Activated naive CD8-positive, alpha-beta T cell treated with anti-CD3 and anti-CD28 coated beads, Interleukin-2, amount 10 ng/mL, durations not matched to agents 7 days and 5 days (primary cell): ENCODE results near the gene SLC26A8. TPM values are rescaled to one million over a fixed set of nuclear protein-coding genes. Genes with fewer than 3 reads are reported as not detected.

ENCODE experiments used
- ATAC-seq: fragments of 150-1000 bp; cut with Tn5 transposase; one replicate; pipeline ENCODE4 v1.10.0; 2021; ENCODE audit warnings: low read depth, moderate library complexity
- POLR2A ChIA-PET: fragments of 350-600 bp; sonication (Branson Sonifier 250); formaldehyde crosslinking; loops from one replicate; lab custom pipeline; 2021; ENCODE audit warnings: antibody characterized with exemption; lab: Charles Lee
- DNase-seq: peaks from one replicate; pipeline ENCODE4 v3.0.0; 2021
- H3K27ac Mint-ChIP-seq: one replicate; pipeline ENCODE4 v1.8.0; 2022; ENCODE audit warnings: mild to moderate bottlenecking, mixed read lengths
- H3K27me3 Mint-ChIP-seq: one replicate; pipeline ENCODE4 v1.8.0; 2022; ENCODE audit warnings: mild to moderate bottlenecking, moderate library complexity, mixed read lengths
- H3K36me3 Mint-ChIP-seq: one replicate; pipeline ENCODE4 v1.8.0; 2021; ENCODE audit warnings: mild to moderate bottlenecking, mixed read lengths
- H3K4me1 Mint-ChIP-seq: one replicate; pipeline ENCODE4 v1.8.0; 2021; ENCODE audit warnings: mixed read lengths
- H3K4me3 Mint-ChIP-seq: one replicate; pipeline ENCODE4 v1.8.0; 2022; ENCODE audit warnings: mild to moderate bottlenecking, moderate library complexity, mixed read lengths
- H3K9me3 Mint-ChIP-seq: one replicate; pipeline ENCODE4 v1.8.0; 2021; ENCODE audit warnings: mixed read lengths
- total RNA-seq, 2 experiments: library from RNA; stranded (reverse); gene quantifications; one replicate each; pipeline ENCODE4 v1.2.3, GENCODE V29; 2021

The SLC26A8 gene
- total RNA-seq, 2 experiments from 2014 or later: not detected

DNA sequence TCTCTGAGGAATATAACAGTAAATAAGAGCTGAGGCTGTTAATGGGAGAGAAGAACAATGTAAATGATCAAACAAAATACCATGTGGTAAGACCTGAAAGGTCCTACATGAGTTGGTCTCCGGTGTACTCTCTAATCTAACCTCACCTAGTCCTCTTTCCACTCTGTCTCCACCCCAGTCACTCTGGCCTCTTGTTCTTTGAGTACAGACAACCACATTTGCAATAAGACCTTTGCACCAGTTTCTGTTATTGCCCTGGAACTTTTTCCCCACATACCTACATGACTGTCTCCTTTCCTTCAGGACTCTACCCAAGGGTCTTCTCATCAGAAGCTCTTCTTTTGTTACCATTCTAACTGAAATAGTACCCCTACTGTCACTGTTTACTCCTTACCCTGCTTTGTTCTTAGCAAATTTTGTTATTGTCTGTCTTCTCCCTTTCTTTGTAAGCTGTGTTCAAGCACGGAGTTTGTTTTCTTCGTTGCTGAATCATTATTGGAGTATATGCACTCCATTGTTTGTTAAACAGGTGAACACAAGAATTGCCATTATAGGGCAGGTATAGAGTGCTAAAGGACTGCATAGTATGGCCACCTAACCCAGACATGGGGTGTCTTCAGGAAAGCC lies 40.4 kb upstream of the SLC26A8 start:
- Mint-ChIP-seq H3K9me3 (no peaks in the 10 kb centered on the region), H3K27ac (no peak overlapping the region), H3K4me3 (no peak overlapping the region), H3K27me3 (no peaks in the 10 kb centered on the region), H3K4me1 (peaks cover 14% of the 10 kb centered on the region), H3K36me3 (peaks cover 27% of the 10 kb centered on the region)
- POLR2A ChIA-PET: interaction anchor here (0.8 kb wide), 1 partner anchor 319 kb away, joined by 3 read pairs; no protein-coding TSS in a partner anchor
- DNase-seq (no peak), ATAC-seq (no peak)

DNA sequence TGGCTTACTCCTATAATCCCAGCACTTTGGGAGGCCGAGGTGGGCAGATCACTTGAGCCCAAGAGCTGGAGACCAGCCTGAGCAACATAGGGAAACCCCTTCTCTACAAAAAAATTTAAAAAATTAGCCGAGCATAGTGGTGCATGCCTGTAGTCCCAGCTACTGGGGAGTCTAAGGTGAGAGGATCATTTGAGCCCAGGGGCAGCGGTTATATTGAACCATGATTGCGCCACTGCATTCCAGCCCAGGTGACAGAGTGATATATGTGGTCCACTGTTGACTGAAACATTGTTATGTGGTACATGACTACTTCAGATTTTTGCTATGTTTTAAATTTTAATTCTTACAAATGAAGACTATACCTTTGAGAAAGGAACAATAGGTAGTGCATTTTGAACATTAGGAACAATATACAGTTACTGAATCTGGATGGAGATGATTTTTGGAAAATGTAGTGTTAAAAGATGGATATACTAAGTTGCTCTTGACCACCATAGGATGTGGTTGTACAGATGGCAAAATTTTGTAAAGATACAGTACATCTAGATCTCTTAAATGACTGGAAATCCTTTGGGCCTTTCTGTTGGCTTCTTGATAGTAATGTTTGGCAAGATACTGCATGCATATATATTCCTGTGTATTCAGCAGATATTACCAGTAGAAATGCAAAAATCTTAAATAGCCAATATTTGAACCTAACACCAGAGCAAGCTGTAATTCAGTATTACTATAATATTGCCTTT lies 39.0 kb upstream of the SLC26A8 start:
- POLR2A ChIA-PET: no interaction called here
- no peak overlapping the region for H3K4me3 Mint-ChIP-seq
- H3K36me3 Mint-ChIP-seq: peaks cover 35% of the 10 kb centered on the region
- ATAC-seq (no peak), DNase-seq (no peak)
- H3K27me3 Mint-ChIP-seq: no peaks in the 10 kb centered on the region
- peaks cover 14% of the 10 kb centered on the region for H3K4me1 Mint-ChIP-seq
- H3K27ac Mint-ChIP-seq: no peak overlapping the region
- no peaks in the 10 kb centered on the region for H3K9me3 Mint-ChIP-seq

- Mint-ChIP-seq H3K36me3 (peaks cover 34% of the 10 kb centered on the region), H3K4me3 (no peak overlapping the region), H3K27me3 (no peaks in the 10 kb centered on the region), H3K27ac (no peak overlapping the region), H3K9me3 (no peaks in the 10 kb centered on the region), H3K4me1 (peaks cover 12% of the 10 kb centered on the region)
- DNase-seq (no peak), ATAC-seq (no peak)
- POLR2A ChIA-PET: no interaction called here
These were observed 37.8 kb upstream of the SLC26A8 start for GRCh38 chr6:36062247-36062646.

DNA sequence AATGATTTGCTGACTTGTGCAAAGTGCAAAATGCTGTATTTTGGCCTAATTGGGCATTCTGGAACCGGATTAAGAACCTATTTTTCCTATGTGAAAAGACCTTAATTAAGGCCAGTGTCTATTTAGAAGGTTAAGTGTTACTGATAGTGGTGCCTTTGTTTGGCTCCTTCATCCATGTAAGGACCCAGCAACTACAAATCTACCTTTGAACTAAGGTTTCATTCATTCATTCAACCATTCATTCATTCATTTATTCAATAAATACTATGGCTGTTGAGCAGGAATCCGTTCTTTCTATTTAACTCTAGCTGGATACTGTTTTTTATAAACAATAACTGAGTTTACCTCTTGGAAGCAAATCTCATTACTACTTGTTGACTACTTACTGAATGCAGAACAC lies 36.8 kb upstream of the SLC26A8 start:
- DNase-seq: no peak
- Mint-ChIP-seq H3K27ac (no peak overlapping the region), H3K9me3 (no peaks in the 10 kb centered on the region), H3K4me3 (no peak overlapping the region), H3K4me1 (peaks cover 14% of the 10 kb centered on the region), H3K36me3 (peaks cover 36% of the 10 kb centered on the region), H3K27me3 (no peaks in the 10 kb centered on the region)
- no peak for ATAC-seq
- POLR2A ChIA-PET: no interaction called here

DNA sequence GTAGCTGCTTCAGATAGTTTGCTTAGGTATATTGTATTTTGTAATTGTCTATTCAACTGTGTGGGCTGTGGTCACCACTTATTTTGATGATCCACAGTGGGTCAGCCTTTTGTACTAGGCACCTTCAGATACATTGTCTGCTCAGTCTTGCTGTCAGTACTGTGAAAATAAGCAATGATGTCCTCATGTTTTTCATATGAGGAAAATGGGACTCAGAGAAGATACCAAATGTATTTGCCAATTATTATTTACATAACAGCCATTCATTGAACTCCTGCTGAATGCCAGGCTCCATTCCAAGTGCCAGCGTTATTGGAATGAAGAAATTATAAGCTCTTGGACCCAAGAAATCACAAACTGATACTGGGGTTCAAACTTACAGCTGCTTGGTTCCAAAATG lies 31.7 kb upstream of the SLC26A8 start:
- POLR2A ChIA-PET: no interaction called here

GRCh38 chr6:36054956-36055355 lies 30.5 kb upstream of the SLC26A8 start:
- POLR2A ChIA-PET: no interaction called here
- peaks cover 4% of the 10 kb centered on the region for H3K4me1 Mint-ChIP-seq
- peaks cover 13% of the 10 kb centered on the region for H3K36me3 Mint-ChIP-seq
- no peaks in the 10 kb centered on the region for H3K27me3 Mint-ChIP-seq
- H3K9me3 Mint-ChIP-seq: no peaks in the 10 kb centered on the region
- ATAC-seq (no peak), DNase-seq (no peak)
- H3K27ac Mint-ChIP-seq: no peak overlapping the region
- H3K4me3 Mint-ChIP-seq: no peak overlapping the region

More for the DNA sequence above, 31.7 kb upstream of the SLC26A8 start:
- Mint-ChIP-seq H3K4me1 (peaks cover 4% of the 10 kb centered on the region), H3K27me3 (no peaks in the 10 kb centered on the region), H3K27ac (no peak overlapping the region), H3K9me3 (no peaks in the 10 kb centered on the region), H3K36me3 (peaks cover 22% of the 10 kb centered on the region), H3K4me3 (no peak overlapping the region)
- ATAC-seq: no peak
- DNase-seq: no peak

GRCh38 chr6:36054415-36054814 lies 30.0 kb upstream of the SLC26A8 start:
- Mint-ChIP-seq H3K9me3 (no peaks in the 10 kb centered on the region), H3K4me3 (no peak overlapping the region), H3K36me3 (peaks cover 8% of the 10 kb centered on the region), H3K27me3 (no peaks in the 10 kb centered on the region), H3K27ac (no peak overlapping the region), H3K4me1 (peaks cover 4% of the 10 kb centered on the region)
- ATAC-seq: no peak
- no peak for DNase-seq
- POLR2A ChIA-PET: no interaction called here

DNA sequence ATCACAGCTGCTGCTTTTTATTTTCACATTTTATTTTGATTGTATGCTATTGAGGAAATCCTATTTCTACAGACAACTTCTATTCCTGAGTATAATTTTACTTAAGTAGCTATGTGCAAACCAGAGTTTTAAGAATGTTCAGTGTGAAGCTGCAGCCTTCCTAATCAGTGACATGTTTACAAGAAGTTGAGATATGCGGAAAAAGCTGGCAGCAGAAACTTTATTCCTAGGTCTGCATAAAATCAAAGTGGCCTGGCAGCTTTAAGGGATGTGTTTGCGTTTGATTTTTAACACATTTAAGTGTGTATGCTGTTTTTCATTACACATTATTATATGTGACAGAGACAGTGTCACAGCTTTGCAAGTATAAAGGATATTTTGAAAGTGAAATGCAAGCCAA lies 29.4 kb upstream of the SLC26A8 start:
- no peak overlapping the region for H3K4me3 Mint-ChIP-seq
- DNase-seq (no peak), ATAC-seq (no peak)
- H3K27ac Mint-ChIP-seq: no peak overlapping the region
- POLR2A ChIA-PET: no interaction called here
- no peaks in the 10 kb centered on the region for H3K9me3 Mint-ChIP-seq
- H3K36me3 Mint-ChIP-seq: peaks cover 6% of the 10 kb centered on the region
- H3K27me3 Mint-ChIP-seq: no peaks in the 10 kb centered on the region
- peaks cover 4% of the 10 kb centered on the region for H3K4me1 Mint-ChIP-seq

GRCh38 chr6:36052097-36052496 lies 27.7 kb upstream of the SLC26A8 start:
- POLR2A ChIA-PET: no interaction called here
- DNase-seq: no peak
- peaks cover 4% of the 10 kb centered on the region for H3K36me3 Mint-ChIP-seq
- no peak overlapping the region for H3K4me3 Mint-ChIP-seq
- no peak for ATAC-seq
- H3K4me1 Mint-ChIP-seq: peaks cover 2% of the 10 kb centered on the region
- H3K9me3 Mint-ChIP-seq: no peaks in the 10 kb centered on the region
- no peak overlapping the region for H3K27ac Mint-ChIP-seq
- H3K27me3 Mint-ChIP-seq: no peaks in the 10 kb centered on the region

DNA sequence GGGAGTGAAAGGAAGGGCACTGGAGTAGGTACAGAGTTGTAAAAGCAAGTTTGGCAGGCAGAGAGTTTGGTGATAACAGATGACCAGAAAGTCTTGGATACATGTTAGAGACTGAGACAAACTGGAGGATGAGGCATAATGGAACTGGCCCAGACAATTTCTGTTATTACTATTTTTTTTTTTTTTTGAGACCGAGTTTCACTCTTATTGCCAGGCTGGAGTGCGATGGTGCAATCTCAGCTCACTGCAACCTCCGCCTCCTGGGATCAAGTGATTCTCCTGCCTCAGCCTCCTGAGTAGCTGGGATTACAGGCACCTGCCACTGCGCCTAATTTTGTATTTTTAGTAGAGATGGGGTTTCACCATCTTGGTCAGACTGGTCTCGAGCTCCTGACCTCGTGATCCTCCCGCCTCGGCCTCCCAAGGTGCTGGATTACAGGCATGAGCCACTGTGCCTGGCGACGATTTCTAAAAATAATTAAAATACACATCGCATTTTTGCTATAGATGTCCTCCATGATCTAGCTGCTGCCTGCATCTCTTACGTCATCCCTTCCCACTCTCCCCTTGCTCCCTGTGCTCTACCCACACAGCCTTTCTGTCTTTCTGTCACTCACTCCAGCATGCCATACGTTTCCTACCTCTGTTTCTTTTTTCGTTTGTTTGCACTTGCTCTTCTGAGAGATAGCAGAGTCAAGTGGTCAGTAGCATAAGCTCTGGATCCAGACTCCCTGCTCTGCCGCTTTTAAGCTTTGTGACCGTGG lies 26.7 kb upstream of the SLC26A8 start:
- Mint-ChIP-seq H3K9me3 (no peaks in the 10 kb centered on the region), H3K27ac (no peak overlapping the region), H3K27me3 (no peaks in the 10 kb centered on the region), H3K4me3 (no peak overlapping the region), H3K4me1 (no peaks in the 10 kb centered on the region), H3K36me3 (peaks cover 7% of the 10 kb centered on the region)
- DNase-seq (no peak), ATAC-seq (no peak)
- POLR2A ChIA-PET: no interaction called here

DNA sequence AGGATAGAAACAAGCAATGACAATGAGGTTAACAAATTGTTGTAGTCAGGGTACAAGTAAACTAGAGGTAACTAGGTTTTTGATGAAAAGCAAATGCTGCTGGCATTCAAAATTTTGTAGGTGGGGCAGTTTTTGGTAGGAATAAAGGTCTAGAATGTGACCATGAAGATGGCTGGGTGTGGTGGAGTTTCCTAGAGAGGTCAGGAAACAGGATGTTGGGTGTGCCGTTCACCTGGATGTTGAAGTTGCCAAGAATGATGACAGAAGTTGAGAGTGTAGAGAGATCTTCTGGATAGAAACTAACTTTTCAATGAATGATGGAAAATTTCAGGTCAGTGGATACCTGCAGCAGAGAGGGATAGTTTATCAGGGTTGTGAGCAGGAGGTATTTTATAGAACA lies 25.9 kb upstream of the SLC26A8 start:
- Mint-ChIP-seq H3K27me3 (no peaks in the 10 kb centered on the region), H3K9me3 (no peaks in the 10 kb centered on the region), H3K27ac (no peak overlapping the region), H3K36me3 (peaks cover 8% of the 10 kb centered on the region), H3K4me3 (no peak overlapping the region), H3K4me1 (no peaks in the 10 kb centered on the region)
- DNase-seq: no peak
- POLR2A ChIA-PET: no interaction called here
- ATAC-seq: peak; percentile 52

GRCh38 chr6:36049582-36049981 lies 25.1 kb upstream of the SLC26A8 start:
- Mint-ChIP-seq H3K4me3 (no peak overlapping the region), H3K27me3 (no peaks in the 10 kb centered on the region), H3K9me3 (no peaks in the 10 kb centered on the region), H3K27ac (no peak overlapping the region), H3K36me3 (peaks cover 9% of the 10 kb centered on the region), H3K4me1 (no peaks in the 10 kb centered on the region)
- POLR2A ChIA-PET: no interaction called here
- no peak for DNase-seq
- ATAC-seq: no peak

DNA sequence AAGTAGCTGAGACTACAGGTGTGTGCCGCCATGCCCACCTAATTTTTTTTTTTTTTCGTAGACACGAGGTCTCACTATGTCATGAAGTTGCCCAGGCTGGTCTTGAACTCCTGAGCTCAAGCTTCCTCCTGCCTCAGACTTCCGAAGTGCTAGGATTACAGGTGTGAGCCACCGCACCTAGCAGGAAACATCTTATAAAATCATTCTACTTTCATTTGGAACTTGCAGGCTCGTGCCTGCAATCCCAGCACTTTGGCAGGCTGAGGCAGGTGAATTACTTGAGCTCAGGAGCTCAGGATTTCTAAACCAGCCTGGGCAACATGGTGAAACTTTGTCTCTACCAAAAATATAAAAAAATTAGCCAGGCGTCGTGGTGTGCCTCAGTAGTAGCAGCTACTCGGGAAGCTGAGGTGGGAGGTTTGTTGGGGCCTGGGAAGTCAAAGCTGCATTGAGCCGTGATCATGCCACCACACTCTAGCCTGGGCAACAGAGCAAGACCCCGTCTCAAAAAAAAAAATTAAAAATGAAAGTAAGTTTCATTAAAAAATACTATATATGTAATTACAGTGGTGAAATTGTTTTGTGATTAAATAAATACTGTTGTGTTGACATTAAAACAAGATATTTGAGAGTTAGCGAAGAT lies 18.3 kb upstream of the SLC26A8 start:
- Mint-ChIP-seq H3K27ac (no peak overlapping the region), H3K4me1 (peaks cover 14% of the 10 kb centered on the region), H3K9me3 (no peaks in the 10 kb centered on the region), H3K4me3 (no peak overlapping the region), H3K27me3 (no peaks in the 10 kb centered on the region), H3K36me3 (peaks cover 20% of the 10 kb centered on the region)
- DNase-seq: no peak
- POLR2A ChIA-PET: no interaction called here
- no peak for ATAC-seq
